Psoas muscle (tissue), 8 donors: ENCODE data around the gene FAM50B. TPM values are rescaled to one million over a fixed set of nuclear protein-coding genes. Genes with fewer than 3 reads are reported as not detected.

Experiments
- ATAC-seq, 4 donors: fragments of 200-7000 bp; cut with Tn5 transposase; one replicate each; pipeline ENCODE4 v1.9.1; 2020; ENCODE audit warnings: moderate library complexity in 3 of 4, mild to moderate bottlenecking in 2 of 4
- DNase-seq, 2 donors: peaks; one replicate each; pipeline ENCODE4 v3.0.0-alpha.2; 2020
- H3K27ac ChIP-seq: fragments of 200-600 bp; one replicate; pipeline ENCODE4 v1.8.0; 2022
- H3K27me3 ChIP-seq, 3 donors: fragments of 200-600 bp in 1 of 3; one replicate each; pipeline versions ENCODE4 v1.6.1 to v1.8.0; 2013 to 2022; ENCODE audit warnings: low read length in 2 of 3, mild to moderate bottlenecking in 2 of 3, moderate library complexity in 1 of 3; ENCODE audit not compliant: insufficient read depth in 3 of 3
- H3K36me3 ChIP-seq, 2 donors: fragments of 200-600 bp in 1 of 2; one replicate each; pipeline versions ENCODE4 v1.6.1 to v1.8.0; 2013 to 2022; ENCODE audit warnings: low read depth in 1 of 2, mild to moderate bottlenecking in 1 of 2, moderate library complexity in 1 of 2; ENCODE audit not compliant: insufficient read depth in 1 of 2
- H3K4me1 ChIP-seq: fragments of 200-600 bp; one replicate; pipeline ENCODE4 v1.8.0; 2022
- H3K4me3 ChIP-seq: fragments of 200-600 bp; one replicate; pipeline ENCODE4 v1.8.0; 2022; ENCODE audit warnings: mild to moderate bottlenecking
- H3K9me3 ChIP-seq: fragments of 200-600 bp; one replicate; pipeline ENCODE4 v1.8.0; 2022
- CTCF ChIP-seq: fragments of 200-600 bp; IDR thresholded peaks from one replicate; pipeline ENCODE4 v1.8.0; 2022; ENCODE audit warnings: antibody characterized with exemption
- WGBS, 3 donors: extraction: QIAGEN DNeasy Blood & Tissue Kit; methylation state at CpG; one replicate each; pipeline versions ENCODE4 v1.1.6 to v1.1.7; 2013; 5-methylcytosine and 5-hydroxymethylcytosine counted together
- intact Hi-C, 2 donors: fragments of 100-400 bp; cut with DNase I; formaldehyde crosslinking; loops; one replicate each; pipeline versions ENCODE4 v1.11.0 to v1.14.2; 2022
- polyA plus RNA-seq, 3 donors: library from polyadenylated mRNA; stranded (reverse); fragments of 200-250 nt; gene quantifications; one replicate each; pipeline ENCODE4 v1.2.3, GENCODE V29; 2013
- total RNA-seq, 4 donors: library from RNA; stranded (reverse); fragmentation: NEBNext Ultra II Directional in 2 of 4; extraction: Animal tissue kit (Norgen Biotek cat#: 25700) in 2 of 4; gene quantifications; one replicate each; pipeline versions ENCODE4 v1.2.1 to v1.2.4, GENCODE V29; 2021 to 2023
- donor health status: healthy with polysubstance abuse.
- donor health status: DM: no; HTN: no; CAD: no; lungs with moderate emphysema.
- donor health status: Bipolar disorder and iron deficiency.
- donor health status: healthy.
- donor health status: DM: yes; HTN: yes; CAD: no.
- donor health status: DM: no; HTN: no; CAD: no.
- donor health status: DM: no; HTN: no; CAD: no.
- donor health status: DM: yes; HTN: yes; CAD: no.

FAM50B gene
- total and polyA plus RNA-seq, 7 donors: 10.1 to 19.6 (median 11.6) TPM

GRCh38 chr6:3829285-3829684 lies 19.9 kb upstream of the FAM50B start:
- no peaks in the 10 kb centered on the region for H3K27me3 ChIP-seq
- DNase-seq (no peak), ATAC-seq (no peak)
- no peaks in the 10 kb centered on the region for H3K9me3 ChIP-seq
- no peak overlapping the region for H3K4me3 ChIP-seq
- no peaks in the 10 kb centered on the region for H3K36me3 ChIP-seq
- intact Hi-C loops: loop anchor here in 1 of 2 donors (5.0 kb wide), 1 partner anchor 77 kb away; the partner anchor contains the start of gene PXDC1
- H3K27ac ChIP-seq: no peak overlapping the region
- peaks cover 24% of the 10 kb centered on the region for H3K4me1 ChIP-seq
- 88 to 94% (median 94%) methylated on average over 5 of the region's 5 CpGs for WGBS, 3 donors
- no peak for TF ChIP-seq CTCF

- no peak for TF ChIP-seq CTCF
- Histone ChIP-seq H3K27ac (no peak overlapping the region), H3K27me3 (no peaks in the 10 kb centered on the region), H3K36me3 (no peaks in the 10 kb centered on the region), H3K9me3 (no peaks in the 10 kb centered on the region), H3K4me3 (no peak overlapping the region), H3K4me1 (peaks cover 25% of the 10 kb centered on the region)
- no peak for ATAC-seq
- WGBS, 3 donors: 85 to 94% (median 93%) methylated on average over 4 of the region's 4 CpGs
- intact Hi-C loops: no loop called here
- DNase-seq: peak in 1 of 2 donors; percentile 8
Observed at GRCh38 chr6:3830806-3831205, 18.4 kb upstream of the FAM50B start.

GRCh38 chr6:3831761-3832530 lies 17.2 kb upstream of the FAM50B start:
- ATAC-seq: no peak
- no peaks in the 10 kb centered on the region for H3K36me3 ChIP-seq
- no peaks in the 10 kb centered on the region for H3K27me3 ChIP-seq
- DNase-seq: no peak
- no peak overlapping the region for H3K27ac ChIP-seq
- WGBS, 3 donors: 55 to 64% (median 56%) methylated on average over 6 of the region's 6 CpGs
- intact Hi-C loops: no loop called here
- H3K4me3 ChIP-seq: no peak overlapping the region
- no peak for TF ChIP-seq CTCF
- peaks cover 17% of the 10 kb centered on the region for H3K4me1 ChIP-seq
- H3K9me3 ChIP-seq: no peaks in the 10 kb centered on the region

- H3K4me1 ChIP-seq: peaks cover 14% of the 10 kb centered on the region
- ATAC-seq (peak; percentile 88 to 91 (median 90)), DNase-seq (peak; percentile 61 to 81)
- WGBS, 3 donors: 51 to 65% (median 54%) methylated on average over 5 of the region's 5 CpGs
- no peaks in the 10 kb centered on the region for H3K27me3 ChIP-seq
- peak overlapping the region; percentile 70 for H3K27ac ChIP-seq
- no peak overlapping the region for H3K4me3 ChIP-seq
- TF ChIP-seq CTCF: peak; percentile 22
- no peaks in the 10 kb centered on the region for H3K36me3 ChIP-seq
- intact Hi-C loops: no loop called here
- H3K9me3 ChIP-seq: no peaks in the 10 kb centered on the region
Observed at GRCh38 chr6:3835055-3835731, 14.0 kb upstream of the FAM50B start.
